GM12875 (cell line): ENCODE data around the gene DUSP10.

Source experiments
- H3K4me3 ChIP-seq: one replicate; pipeline ENCODE4 v1.5.1; 2011; ENCODE audit warnings: low read depth, low read length, control low read depth
- TF ChIP-seq, protein P1 (sequence below): IDR thresholded peaks from 2 replicates; pipeline ENCODE4 v1.5.1; 2011; ENCODE audit warnings: low read depth, mild to moderate bottlenecking, control low read depth, inconsistent platforms, low read length, moderate library complexity, borderline replicate concordance; ENCODE audit not compliant: insufficient read depth

The DUSP10 gene

DNA sequence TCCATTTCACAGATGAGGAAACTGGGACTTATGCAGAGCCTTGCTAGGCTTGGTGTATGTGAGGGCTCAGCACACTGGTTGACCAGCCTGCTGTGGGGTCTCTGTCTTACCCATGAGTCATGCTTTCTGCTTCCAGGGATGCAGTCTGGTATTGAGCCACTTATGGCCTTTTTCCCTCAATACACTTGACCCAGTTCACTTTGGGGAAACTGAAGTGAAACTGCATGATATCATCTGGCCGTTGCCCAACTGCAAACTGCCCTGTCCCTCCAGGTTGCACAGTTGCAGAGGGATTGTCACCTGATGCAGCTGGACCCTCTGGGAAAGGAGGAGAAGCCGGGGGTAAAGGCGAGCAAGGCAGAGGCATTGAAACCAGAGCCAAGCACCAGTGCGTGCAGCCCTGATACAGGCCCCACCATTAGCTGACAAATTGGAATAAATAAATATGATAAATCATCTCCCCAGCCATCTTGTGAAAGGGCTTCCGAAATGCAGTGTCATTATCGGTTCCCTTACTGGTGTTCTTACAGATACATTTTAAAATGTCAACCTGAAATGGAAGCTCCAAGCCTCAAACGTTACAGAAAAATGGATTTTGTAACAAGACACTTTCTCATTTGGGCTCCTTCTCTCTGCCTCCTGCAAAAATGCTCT lies 39.3 kb upstream of the DUSP10 start:
- H3K4me3 ChIP-seq, result no peak overlapping the region
- TF ChIP-seq, protein P1, sequence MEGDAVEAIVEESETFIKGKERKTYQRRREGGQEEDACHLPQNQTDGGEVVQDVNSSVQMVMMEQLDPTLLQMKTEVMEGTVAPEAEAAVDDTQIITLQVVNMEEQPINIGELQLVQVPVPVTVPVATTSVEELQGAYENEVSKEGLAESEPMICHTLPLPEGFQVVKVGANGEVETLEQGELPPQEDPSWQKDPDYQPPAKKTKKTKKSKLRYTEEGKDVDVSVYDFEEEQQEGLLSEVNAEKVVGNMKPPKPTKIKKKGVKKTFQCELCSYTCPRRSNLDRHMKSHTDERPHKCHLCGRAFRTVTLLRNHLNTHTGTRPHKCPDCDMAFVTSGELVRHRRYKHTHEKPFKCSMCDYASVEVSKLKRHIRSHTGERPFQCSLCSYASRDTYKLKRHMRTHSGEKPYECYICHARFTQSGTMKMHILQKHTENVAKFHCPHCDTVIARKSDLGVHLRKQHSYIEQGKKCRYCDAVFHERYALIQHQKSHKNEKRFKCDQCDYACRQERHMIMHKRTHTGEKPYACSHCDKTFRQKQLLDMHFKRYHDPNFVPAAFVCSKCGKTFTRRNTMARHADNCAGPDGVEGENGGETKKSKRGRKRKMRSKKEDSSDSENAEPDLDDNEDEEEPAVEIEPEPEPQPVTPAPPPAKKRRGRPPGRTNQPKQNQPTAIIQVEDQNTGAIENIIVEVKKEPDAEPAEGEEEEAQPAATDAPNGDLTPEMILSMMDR, result no peak

DNA sequence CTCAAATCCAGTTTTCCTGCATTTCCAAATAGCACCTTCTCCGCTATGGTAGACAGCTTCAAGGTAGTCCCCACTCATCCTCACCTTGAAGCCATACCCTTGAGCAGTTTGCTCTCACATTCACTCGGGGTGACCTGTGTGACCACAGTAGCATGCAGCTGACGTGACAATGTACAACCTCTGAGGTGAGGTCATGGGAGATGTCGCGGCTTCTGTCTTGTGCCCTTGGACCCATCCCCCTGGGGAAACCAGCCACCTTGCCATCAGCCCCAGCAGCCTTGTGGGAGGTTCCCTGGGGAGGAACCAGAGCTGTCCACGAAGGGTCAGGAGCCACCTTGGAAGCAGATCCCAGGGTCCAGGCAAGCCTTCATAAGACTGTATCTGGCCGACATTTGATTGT lies 38.3 kb upstream of the DUSP10 start:
- TF ChIP-seq, protein P1, result no peak
- no peak overlapping the region for H3K4me3 ChIP-seq

DNA sequence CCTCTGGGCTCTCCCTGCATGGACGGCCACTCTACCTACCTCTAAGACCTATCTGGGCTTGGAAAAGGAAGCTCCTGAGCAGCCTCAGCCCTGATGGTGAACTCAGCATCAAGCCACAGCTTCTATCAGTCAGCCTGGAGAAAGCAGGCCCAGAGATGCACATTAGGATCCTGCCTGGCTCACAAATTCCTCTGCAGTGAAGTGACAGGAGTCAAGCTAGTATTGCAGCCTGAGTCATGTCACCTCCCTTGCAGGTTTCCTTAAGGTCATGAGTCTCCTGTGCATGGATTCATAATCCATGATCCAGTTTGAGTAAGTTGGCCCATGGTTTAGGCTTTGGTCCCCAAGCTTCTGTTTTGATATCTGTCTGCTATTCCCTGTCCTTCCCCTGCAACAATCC lies 37.9 kb upstream of the DUSP10 start:
- H3K4me3 ChIP-seq, result no peak overlapping the region
- TF ChIP-seq, protein P1, result no peak

DNA sequence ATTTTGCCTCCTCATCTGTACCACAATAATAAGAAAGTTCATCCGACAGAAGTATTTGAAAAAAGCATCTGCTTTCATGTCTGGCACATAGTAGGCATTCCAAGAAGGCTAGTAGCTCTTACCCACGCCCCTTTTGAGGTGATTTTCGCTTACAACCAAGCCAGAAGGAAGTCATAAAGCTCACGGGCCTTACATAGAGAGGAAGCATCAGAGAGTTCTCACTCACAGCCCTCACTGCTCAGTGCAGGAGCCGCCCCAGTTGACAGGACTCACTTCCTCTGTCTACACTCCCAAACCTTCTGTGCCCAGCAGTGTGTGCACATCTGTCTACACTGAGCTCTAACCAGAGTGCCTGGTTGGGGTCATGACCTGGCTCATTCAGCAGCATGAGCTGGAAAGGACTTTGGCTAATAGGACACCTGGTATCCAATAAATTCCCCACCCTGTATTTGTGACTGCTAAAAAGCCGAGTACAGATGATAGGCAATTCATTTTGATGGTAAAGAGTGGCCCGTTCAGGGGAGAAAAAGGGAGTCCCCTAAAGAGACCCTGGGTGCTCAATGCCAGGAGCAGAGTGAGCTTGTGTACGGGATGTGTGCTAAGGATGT lies 36.8 kb upstream of the DUSP10 start:
- H3K4me3 ChIP-seq, result no peak overlapping the region
- TF ChIP-seq, protein P1, result no peak

DNA sequence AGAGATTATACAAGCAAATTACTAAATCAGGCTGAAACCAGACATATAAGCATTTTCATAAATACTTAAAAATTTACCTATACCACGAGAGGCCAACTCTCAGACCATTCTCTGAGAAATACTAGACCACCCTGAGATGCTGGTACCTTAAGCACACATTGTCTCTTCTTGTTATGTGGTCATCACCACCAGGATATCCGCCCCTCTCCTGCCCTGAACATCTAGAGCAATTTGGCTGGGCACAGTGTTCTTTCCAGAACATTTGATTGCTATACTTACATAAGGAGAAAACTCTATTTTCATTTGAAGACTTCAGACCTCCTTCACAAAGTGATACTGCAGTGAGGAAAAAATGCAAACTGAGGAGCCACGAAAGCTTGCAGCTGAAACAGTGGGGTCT lies 36.2 kb upstream of the DUSP10 start:
- TF ChIP-seq, protein P1, result no peak
- H3K4me3 ChIP-seq, result no peak overlapping the region

DNA sequence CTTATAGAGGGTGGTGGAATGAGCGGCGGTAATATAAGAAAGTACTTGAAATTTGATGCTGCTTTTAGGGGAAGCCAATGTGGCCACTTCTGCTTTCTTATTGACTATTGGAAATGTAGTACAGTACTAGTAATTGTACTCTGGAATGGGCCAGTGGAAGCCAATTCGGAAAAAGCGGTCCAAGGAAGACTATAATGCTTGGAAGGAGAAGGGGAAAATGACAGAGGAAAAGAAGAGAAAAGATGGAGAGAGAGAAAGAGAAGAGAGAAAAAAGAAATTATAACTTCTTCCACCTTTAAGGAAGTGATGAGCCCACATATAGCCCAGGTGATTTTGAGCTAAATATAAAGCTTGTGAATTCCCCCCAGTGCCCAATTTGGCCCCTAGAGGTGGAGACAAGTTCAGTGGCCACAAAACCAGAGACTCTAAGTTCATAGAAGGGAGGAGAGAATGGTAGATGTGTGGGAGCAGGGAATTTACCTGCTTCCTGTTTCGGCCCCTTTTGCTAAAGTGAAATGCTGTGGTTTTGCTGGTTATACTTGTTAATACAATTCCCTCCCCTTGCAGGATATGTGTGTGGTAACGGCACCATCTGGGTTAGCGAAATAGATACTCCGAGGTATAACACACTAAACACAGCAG lies 35.7 kb upstream of the DUSP10 start:
- H3K4me3 ChIP-seq, result no peak overlapping the region
- TF ChIP-seq, protein P1, result peak; percentile 15; the same call in 1 of the 2 replicates
